Suprapubic skin (tissue), 4 donors: ENCODE measurements around the gene TMEM271. TPM values are rescaled to one million over a fixed set of nuclear protein-coding genes. Genes with fewer than 3 reads are reported as not detected.

Experiments used
- DNase-seq, 2 donors: peaks; one replicate each; pipeline ENCODE4 v3.0.0-alpha.2; 2019; ENCODE audit warnings: low spot score in 2 of 2
- H3K27ac ChIP-seq: fragments of 200-600 bp; sonication (generic); one replicate; pipeline ENCODE4 v1.5.1; 2019
- H3K27me3 ChIP-seq: fragments of 200-600 bp; sonication (generic); one replicate; pipeline ENCODE4 v1.5.1; 2019
- H3K36me3 ChIP-seq: fragments of 200-600 bp; sonication (generic); one replicate; pipeline ENCODE4 v1.5.1; 2019
- H3K4me1 ChIP-seq: fragments of 200-600 bp; sonication (generic); one replicate; pipeline ENCODE4 v1.5.1; 2019
- H3K4me3 ChIP-seq: fragments of 200-600 bp; sonication (generic); one replicate; pipeline ENCODE4 v1.5.1; 2019; ENCODE audit warnings: mild to moderate bottlenecking
- H3K9me3 ChIP-seq: fragments of 200-600 bp; sonication (generic); one replicate; pipeline ENCODE4 v1.5.1; 2019
- EP300 ChIP-seq: sonication (generic); formaldehyde crosslinking; IDR thresholded peaks from one replicate; pipeline ENCODE4 v1.6.1; 2017; ENCODE audit warnings: antibody characterized with exemption
- POLR2A ChIP-seq, 2 donors: fragments of 450-650 bp; IDR thresholded peaks; one replicate each; pipeline ENCODE4 v1.6.1; 2017; ENCODE audit warnings: antibody characterized with exemption in 2 of 2, mild to moderate bottlenecking in 2 of 2, moderate library complexity in 2 of 2
- POLR2AphosphoS5 ChIP-seq, 3 donors: sonication (generic); formaldehyde crosslinking; IDR thresholded peaks; one replicate each; pipeline ENCODE4 v1.6.1; 2017; ENCODE audit warnings: antibody characterized with exemption in 3 of 3
- WGBS: methylation state at CpG from one replicate; pipeline ENCODE4 v1.1.5; 2018; 5-methylcytosine and 5-hydroxymethylcytosine counted together
- total RNA-seq, 4 donors: library from RNA; depleted of rRNA; stranded (reverse); fragments of >200 nt; gene quantifications; one replicate each; pipeline ENCODE4 v1.1.0, GENCODE V29; 2016
- TF ChIP-seq, protein P1 (sequence below), 2 donors: fragments of 200-600 bp in 1 of 2; fragments of 450-650 bp in 1 of 2; sonication (generic) in 1 of 2; IDR thresholded peaks; one replicate each; pipeline ENCODE4 v1.5.1; 2016 to 2019; ENCODE audit warnings: antibody characterized with exemption in 2 of 2, mild to moderate bottlenecking in 1 of 2, moderate library complexity in 1 of 2

The TMEM271 gene
- total RNA-seq, 4 donors from 2014 or later = 0.40 to 8.7 (median 3.5) TPM

- no peak overlapping the region for H3K27ac ChIP-seq
- no peaks in the 10 kb centered on the region for H3K27me3 ChIP-seq
- no peaks in the 10 kb centered on the region for H3K4me1 ChIP-seq
- WGBS = 27% methylated on average over 8 of the region's 8 CpGs
- no peak for TF ChIP-seq POLR2A (IDR thresholded peaks at IDR 0.05)
- TF ChIP-seq POLR2AphosphoS5 (IDR thresholded peaks at IDR 0.05) = no peak
- TF ChIP-seq EP300 = no peak
- TF ChIP-seq, protein P1, sequence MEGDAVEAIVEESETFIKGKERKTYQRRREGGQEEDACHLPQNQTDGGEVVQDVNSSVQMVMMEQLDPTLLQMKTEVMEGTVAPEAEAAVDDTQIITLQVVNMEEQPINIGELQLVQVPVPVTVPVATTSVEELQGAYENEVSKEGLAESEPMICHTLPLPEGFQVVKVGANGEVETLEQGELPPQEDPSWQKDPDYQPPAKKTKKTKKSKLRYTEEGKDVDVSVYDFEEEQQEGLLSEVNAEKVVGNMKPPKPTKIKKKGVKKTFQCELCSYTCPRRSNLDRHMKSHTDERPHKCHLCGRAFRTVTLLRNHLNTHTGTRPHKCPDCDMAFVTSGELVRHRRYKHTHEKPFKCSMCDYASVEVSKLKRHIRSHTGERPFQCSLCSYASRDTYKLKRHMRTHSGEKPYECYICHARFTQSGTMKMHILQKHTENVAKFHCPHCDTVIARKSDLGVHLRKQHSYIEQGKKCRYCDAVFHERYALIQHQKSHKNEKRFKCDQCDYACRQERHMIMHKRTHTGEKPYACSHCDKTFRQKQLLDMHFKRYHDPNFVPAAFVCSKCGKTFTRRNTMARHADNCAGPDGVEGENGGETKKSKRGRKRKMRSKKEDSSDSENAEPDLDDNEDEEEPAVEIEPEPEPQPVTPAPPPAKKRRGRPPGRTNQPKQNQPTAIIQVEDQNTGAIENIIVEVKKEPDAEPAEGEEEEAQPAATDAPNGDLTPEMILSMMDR (IDR thresholded peaks at IDR 0.05) = no peak
- H3K9me3 ChIP-seq = no peaks in the 10 kb centered on the region
- DNase-seq = no peak
- no peak overlapping the region for H3K4me3 ChIP-seq
- no peaks in the 10 kb centered on the region for H3K36me3 ChIP-seq
These were observed 27.1 kb downstream of the TMEM271 start for GRCh38 chr4:548976-549375.

- H3K9me3 ChIP-seq = no peaks in the 10 kb centered on the region
- H3K27ac ChIP-seq = no peak overlapping the region
- no peaks in the 10 kb centered on the region for H3K27me3 ChIP-seq
- no peak for DNase-seq
- no peak overlapping the region for H3K4me3 ChIP-seq
- H3K4me1 ChIP-seq = no peaks in the 10 kb centered on the region
- 88% methylated on average over 5 of the region's 5 CpGs for WGBS
- TF ChIP-seq POLR2AphosphoS5 (IDR thresholded peaks at IDR 0.05) (no peak), EP300 (no peak), POLR2A (IDR thresholded peaks at IDR 0.05) (no peak)
- TF ChIP-seq, protein P1 (IDR thresholded peaks at IDR 0.05) = no peak
- H3K36me3 ChIP-seq = no peaks in the 10 kb centered on the region
These were observed 30.5 kb downstream of the TMEM271 start for GRCh38 chr4:545612-546011.

- H3K36me3 ChIP-seq = no peaks in the 10 kb centered on the region
- H3K9me3 ChIP-seq = no peaks in the 10 kb centered on the region
- 68% methylated on average over 3 of the region's 9 CpGs for WGBS
- no peak overlapping the region for H3K4me3 ChIP-seq
- H3K27me3 ChIP-seq = no peaks in the 10 kb centered on the region
- H3K4me1 ChIP-seq = no peaks in the 10 kb centered on the region
- no peak overlapping the region for H3K27ac ChIP-seq
- no peak for DNase-seq
- no peak for TF ChIP-seq POLR2A (IDR thresholded peaks at IDR 0.05)
- TF ChIP-seq EP300 = no peak
- TF ChIP-seq POLR2AphosphoS5 (IDR thresholded peaks at IDR 0.05) = no peak
- TF ChIP-seq, protein P1 (IDR thresholded peaks at IDR 0.05) = no peak
These were observed 31.5 kb downstream of the TMEM271 start for GRCh38 chr4:544386-545105.

GRCh38 chr4:541271-541670, 34.8 kb downstream of the TMEM271 start:
- Histone ChIP-seq H3K36me3 (peaks cover 29% of the 10 kb centered on the region), H3K4me3 (no peak overlapping the region), H3K9me3 (no peaks in the 10 kb centered on the region), H3K27ac (no peak overlapping the region), H3K27me3 (no peaks in the 10 kb centered on the region), H3K4me1 (no peaks in the 10 kb centered on the region)
- no peak for TF ChIP-seq EP300
- TF ChIP-seq, protein P1 (IDR thresholded peaks at IDR 0.05) = no peak
- no peak for TF ChIP-seq POLR2A (IDR thresholded peaks at IDR 0.05)
- TF ChIP-seq POLR2AphosphoS5 (IDR thresholded peaks at IDR 0.05) = no peak
- WGBS = 76% methylated on average over 3 of the region's 3 CpGs
- DNase-seq = no peak

DNA sequence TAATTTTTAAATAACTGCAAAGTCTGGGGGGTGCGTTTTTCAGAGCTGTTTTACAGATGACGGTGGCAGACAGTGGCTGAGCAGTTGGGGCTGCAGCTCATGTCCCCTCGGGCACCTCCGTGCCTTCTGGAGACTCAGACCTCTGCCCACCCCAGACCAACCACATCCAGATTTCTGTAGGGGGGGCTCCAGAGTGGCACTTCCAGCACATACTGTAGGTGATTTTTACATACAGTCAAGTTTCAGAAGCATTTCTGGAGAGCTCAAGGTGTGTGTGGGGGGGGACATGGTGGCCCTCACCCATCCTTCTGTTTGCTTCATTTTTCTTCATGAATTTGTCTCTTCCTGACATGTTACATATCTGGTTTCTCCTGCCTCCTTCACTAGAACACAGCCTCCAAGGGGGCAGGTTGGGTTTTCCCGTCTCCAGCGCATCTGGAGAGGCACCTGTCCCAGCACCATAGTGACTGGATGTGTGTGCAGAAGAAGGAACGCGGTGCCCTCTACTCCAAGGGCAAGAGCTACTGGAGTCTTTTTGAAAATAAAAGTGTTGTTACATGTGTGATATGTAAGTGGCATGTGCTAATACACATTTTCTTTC, 37.5 kb downstream of the TMEM271 start:
- H3K27me3 ChIP-seq = no peaks in the 10 kb centered on the region
- H3K36me3 ChIP-seq = peaks cover 55% of the 10 kb centered on the region
- 96% methylated on average over 8 of the region's 8 CpGs for WGBS
- H3K27ac ChIP-seq = no peak overlapping the region
- H3K4me1 ChIP-seq = no peaks in the 10 kb centered on the region
- H3K4me3 ChIP-seq = no peak overlapping the region
- TF ChIP-seq EP300 (no peak), POLR2A (IDR thresholded peaks at IDR 0.05) (no peak), POLR2AphosphoS5 (IDR thresholded peaks at IDR 0.05) (no peak)
- TF ChIP-seq, protein P1 (IDR thresholded peaks at IDR 0.05) = no peak
- no peaks in the 10 kb centered on the region for H3K9me3 ChIP-seq
- no peak for DNase-seq
